OCI-LY3 (cell line): Measurements from ENCODE around the gene SPDYE2.
"Not testable (repeated sequence)": the region's sequence is repeated elsewhere in the genome, so short reads cannot be mapped to it uniquely, and the experiment has no call there.

ENCODE experiments used
- H2AFZ ChIP-seq: fragments of 200-600, 300-600 bp; shearing (Covaris generic); 2 replicates; pipeline ENCODE4 v1.6.0; 2014; ENCODE audit warnings: antibody characterized with exemption, low read depth, low read length
- H3K27ac ChIP-seq: fragments of 200-600, 300-600 bp; sonication (generic); 2 replicates; pipeline ENCODE4 v1.5.1; 2014; ENCODE audit warnings: mild to moderate bottlenecking, low read length, moderate library complexity, mixed read lengths
- H3K27me3 ChIP-seq: fragments of 200-600, 300-600 bp; sonication (generic); 2 replicates; pipeline ENCODE4 v1.6.1; 2014; ENCODE audit warnings: low read depth, low read length, mixed read lengths
- H3K36me3 ChIP-seq: fragments of 200-600, 300-600 bp; sonication (generic); replicated peaks from 2 replicates; pipeline ENCODE3; 2014; ENCODE audit warnings: low read depth, low read length, mixed read lengths
- H3K4me1 ChIP-seq: fragments of 300-600, 200-600 bp; sonication (generic); 2 replicates; pipeline ENCODE4 v1.6.1; 2014; ENCODE audit warnings: low read length, mixed read lengths
- H3K4me2 ChIP-seq: fragments of 200-600, 300-600 bp; sonication (generic); 2 replicates; pipeline ENCODE4 v1.6.1; 2014; ENCODE audit warnings: low read length, mixed read lengths
- H3K4me3 ChIP-seq: fragments of 300-600, 200-600 bp; sonication (generic); 2 replicates; pipeline ENCODE4 v1.5.1; 2014; ENCODE audit warnings: antibody characterized with exemption, mild to moderate bottlenecking, low read length, moderate library complexity
- H3K79me2 ChIP-seq: fragments of 300-600, 200-600 bp; shearing (Covaris generic); 2 replicates; pipeline ENCODE4 v1.6.1; 2014; ENCODE audit warnings: mild to moderate bottlenecking, low read length, mixed read lengths
- H3K9ac ChIP-seq: fragments of 300-600, 200-600 bp; shearing (Covaris generic); 2 replicates; pipeline ENCODE4 v1.6.0; 2014; ENCODE audit warnings: mild to moderate bottlenecking, low read length, moderate library complexity
- H3K9me3 ChIP-seq: fragments of 200-600, 300-600 bp; shearing (Covaris generic); 2 replicates; pipeline ENCODE4 v1.6.1; 2014; ENCODE audit warnings: low read length, mixed read lengths; ENCODE audit not compliant: insufficient read depth
- H4K20me1 ChIP-seq: fragments of 200-600, 300-600 bp; sonication (generic); 2 replicates; pipeline ENCODE4 v1.6.1; 2016; ENCODE audit warnings: low read length, mixed read lengths; ENCODE audit not compliant: insufficient read depth

Gene SPDYE2

DNA sequence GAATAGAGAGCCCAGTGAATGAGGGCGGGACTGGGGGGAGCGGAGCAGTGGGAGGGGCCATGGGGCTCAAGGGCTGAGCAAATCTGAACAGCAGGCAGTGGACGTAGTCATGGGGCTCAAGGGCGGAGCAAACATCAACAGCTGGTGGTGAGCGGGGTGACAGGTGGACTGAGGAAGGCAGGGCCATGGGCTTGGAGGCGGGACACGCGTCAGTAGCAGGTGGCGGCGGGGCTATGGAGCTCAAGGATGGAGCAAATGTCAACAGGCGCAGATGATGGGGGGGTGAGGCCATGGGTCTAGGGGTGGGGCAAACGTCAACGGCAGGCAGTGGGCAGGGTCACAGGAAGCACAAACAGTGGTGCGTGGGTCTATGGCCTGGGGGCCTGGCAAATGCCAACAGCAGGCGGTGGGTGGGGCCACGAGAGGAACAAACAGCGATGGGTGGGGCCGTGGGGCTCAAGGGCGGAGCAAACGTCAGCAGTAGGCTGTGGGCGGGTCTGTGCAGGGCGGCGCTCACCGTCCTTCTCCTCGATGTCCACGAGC is 41.5 kb downstream of the SPDYE2 start:
- not testable (repeated sequence) for H3K4me1 ChIP-seq, H3K79me2 ChIP-seq, H3K4me3 ChIP-seq, H3K27me3 ChIP-seq, H3K27ac ChIP-seq, H2AFZ ChIP-seq, H4K20me1 ChIP-seq, H3K4me2 ChIP-seq, H3K36me3 ChIP-seq, H3K9me3 ChIP-seq, H3K9ac ChIP-seq

GRCh38 chr7:102593637-102594334 is 42.8 kb downstream of the SPDYE2 start:
- not testable (repeated sequence) for H2AFZ ChIP-seq, H3K79me2 ChIP-seq, H3K4me2 ChIP-seq, H3K27ac ChIP-seq, H3K27me3 ChIP-seq, H3K4me1 ChIP-seq, H3K9me3 ChIP-seq, H3K4me3 ChIP-seq, H4K20me1 ChIP-seq, H3K36me3 ChIP-seq, H3K9ac ChIP-seq

DNA sequence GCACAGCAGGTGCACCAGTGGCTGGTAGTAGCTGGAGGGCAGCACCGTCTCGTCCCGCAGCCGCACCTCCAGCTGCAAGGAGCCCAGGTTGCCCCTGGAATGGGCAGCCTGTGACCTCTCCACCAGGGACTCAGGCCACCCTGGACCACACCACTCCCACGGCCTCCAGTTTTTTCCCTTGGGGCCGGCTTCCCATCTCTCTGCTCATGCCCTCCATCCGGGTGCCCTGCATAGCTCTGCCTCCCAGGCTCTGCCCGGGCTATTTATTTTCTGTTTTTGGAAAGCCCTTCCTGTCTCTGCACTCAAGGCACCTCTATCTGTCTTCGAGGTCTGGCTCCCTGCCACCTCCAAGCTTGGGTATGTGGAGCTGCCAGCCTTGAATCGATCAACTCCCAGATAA is 45.0 kb downstream of the SPDYE2 start:
- not testable (repeated sequence) for H3K9ac ChIP-seq, H3K4me3 ChIP-seq, H3K36me3 ChIP-seq, H3K4me1 ChIP-seq, H3K4me2 ChIP-seq, H3K27me3 ChIP-seq, H3K27ac ChIP-seq, H3K9me3 ChIP-seq, H3K79me2 ChIP-seq, H2AFZ ChIP-seq, H4K20me1 ChIP-seq

- H3K36me3 ChIP-seq, H3K27ac ChIP-seq, H4K20me1 ChIP-seq, H2AFZ ChIP-seq, H3K27me3 ChIP-seq, H3K4me3 ChIP-seq, H3K9ac ChIP-seq, H3K79me2 ChIP-seq, H3K4me2 ChIP-seq, H3K9me3 ChIP-seq, H3K4me1 ChIP-seq: not testable (repeated sequence)
These were observed 48.7 kb downstream of the SPDYE2 start for GRCh38 chr7:102599699-102600098.

DNA sequence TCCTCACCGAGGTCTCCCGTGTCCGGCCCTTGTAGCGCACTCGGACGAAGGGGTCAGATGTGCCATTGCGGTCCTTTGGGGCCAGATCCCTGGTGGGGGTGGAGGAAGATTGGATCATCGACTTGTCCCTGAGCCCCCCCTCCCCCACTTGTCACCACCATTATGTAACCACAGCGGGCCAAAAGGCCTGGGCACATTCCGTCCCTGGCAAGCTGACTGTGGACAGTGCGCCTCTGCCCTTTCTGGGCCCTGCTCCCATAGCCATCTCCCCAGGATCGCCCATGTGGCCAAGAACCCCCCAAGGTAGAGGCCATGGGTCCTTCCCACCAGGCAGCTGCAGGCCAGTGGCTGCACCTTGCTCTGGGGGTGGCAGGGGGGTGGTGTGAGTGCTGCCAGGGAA is 51.3 kb downstream of the SPDYE2 start:
- not testable (repeated sequence) for H3K27ac ChIP-seq, H3K9me3 ChIP-seq, H3K4me2 ChIP-seq, H3K79me2 ChIP-seq, H3K27me3 ChIP-seq, H3K4me3 ChIP-seq, H3K4me1 ChIP-seq, H3K9ac ChIP-seq, H3K36me3 ChIP-seq, H2AFZ ChIP-seq, H4K20me1 ChIP-seq

DNA sequence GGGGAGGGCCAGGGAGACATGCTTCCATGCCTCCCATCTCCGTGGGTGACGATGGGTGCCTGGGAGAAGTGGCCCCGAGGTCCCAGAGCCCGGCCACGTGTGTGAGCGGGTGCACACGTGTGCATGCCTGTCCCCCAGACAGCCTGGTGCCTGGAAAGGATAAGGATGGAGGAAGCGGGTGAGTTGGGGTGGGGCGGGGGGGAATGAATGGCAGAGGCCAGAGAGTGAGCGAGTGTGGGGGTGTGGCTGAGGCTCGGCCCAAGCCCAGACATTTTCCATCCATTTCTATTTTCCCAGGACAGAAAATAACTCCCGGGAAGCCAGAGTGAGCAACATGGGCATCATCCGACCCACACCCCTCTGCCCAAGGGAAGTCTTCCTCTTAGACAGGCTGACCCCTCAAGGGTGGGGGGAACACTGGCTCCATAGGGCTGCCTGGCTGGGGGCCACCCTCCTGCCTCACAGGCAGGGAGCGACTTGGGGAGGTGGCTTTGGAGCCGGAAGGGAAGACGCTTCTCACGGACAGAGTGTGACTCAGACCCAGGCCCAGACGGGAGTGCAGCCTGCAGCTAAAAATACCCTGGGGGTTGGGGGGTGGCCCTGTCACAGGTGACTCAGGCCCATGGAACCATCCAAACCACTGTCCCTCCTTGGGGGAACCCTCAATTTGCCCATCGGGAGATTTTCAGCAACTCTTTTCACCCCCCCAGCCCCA is 53.6 kb downstream of the SPDYE2 start:
- H3K9me3 ChIP-seq, H2AFZ ChIP-seq, H3K27ac ChIP-seq, H4K20me1 ChIP-seq, H3K4me2 ChIP-seq, H3K79me2 ChIP-seq, H3K36me3 ChIP-seq, H3K27me3 ChIP-seq, H3K9ac ChIP-seq, H3K4me3 ChIP-seq, H3K4me1 ChIP-seq: not testable (repeated sequence)

DNA sequence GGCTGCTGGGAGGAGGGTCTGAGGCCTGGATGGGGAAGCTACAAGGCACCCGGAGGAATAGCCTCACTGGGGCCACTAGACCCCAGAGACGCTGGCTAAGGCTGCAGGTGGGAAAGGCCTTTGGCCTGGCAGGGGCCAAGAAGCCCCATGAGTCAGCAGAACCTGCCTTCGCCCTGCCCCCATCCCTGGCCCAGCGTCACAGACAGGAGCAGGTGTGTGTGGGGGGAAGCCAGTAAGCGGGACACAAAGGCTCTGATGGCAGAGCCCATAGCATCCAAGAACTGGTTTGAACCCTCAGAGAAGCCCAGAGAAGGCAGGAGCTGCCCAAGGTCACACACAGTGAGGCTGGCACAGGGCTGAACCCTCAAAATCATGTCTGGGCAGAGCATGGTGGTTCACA is 55.8 kb downstream of the SPDYE2 start:
- not testable (repeated sequence) for H3K9me3 ChIP-seq, H2AFZ ChIP-seq, H3K4me3 ChIP-seq, H3K4me2 ChIP-seq, H3K36me3 ChIP-seq, H3K27ac ChIP-seq, H3K79me2 ChIP-seq, H3K4me1 ChIP-seq, H3K9ac ChIP-seq, H4K20me1 ChIP-seq, H3K27me3 ChIP-seq

DNA sequence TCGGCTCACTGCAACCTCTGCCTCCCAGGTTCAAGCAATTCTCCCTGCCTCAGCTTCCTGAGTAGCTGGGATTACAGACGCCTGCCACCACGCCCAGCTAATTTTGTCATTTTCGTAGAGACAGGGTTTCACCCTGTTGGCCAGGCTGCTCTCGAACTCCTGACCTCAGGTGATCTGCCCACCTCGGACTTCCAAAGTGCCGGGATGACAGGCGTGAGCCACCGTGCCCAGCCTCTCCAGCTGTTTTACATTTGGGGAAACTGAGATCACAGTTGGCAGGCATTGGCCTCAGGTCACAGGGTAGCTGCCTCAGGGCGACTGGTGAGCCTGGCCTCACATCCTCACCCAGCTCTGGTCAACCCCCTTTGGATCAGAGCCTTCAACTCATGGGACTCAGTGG is 58.7 kb downstream of the SPDYE2 start:
- not testable (repeated sequence) for H3K79me2 ChIP-seq, H3K4me3 ChIP-seq, H3K27me3 ChIP-seq, H3K9ac ChIP-seq, H3K4me1 ChIP-seq, H2AFZ ChIP-seq, H3K4me2 ChIP-seq, H3K9me3 ChIP-seq, H3K27ac ChIP-seq, H4K20me1 ChIP-seq, H3K36me3 ChIP-seq

GRCh38 chr7:102610441-102610840 is 59.4 kb downstream of the SPDYE2 start:
- H4K20me1 ChIP-seq, H2AFZ ChIP-seq, H3K36me3 ChIP-seq, H3K79me2 ChIP-seq, H3K4me1 ChIP-seq, H3K27ac ChIP-seq, H3K9ac ChIP-seq, H3K27me3 ChIP-seq, H3K4me3 ChIP-seq, H3K4me2 ChIP-seq, H3K9me3 ChIP-seq: not testable (repeated sequence)
